ENCODE results near the gene ZNF605.
A peak's percentile ranks its signal among the peaks of the same experiment; 100 is the strongest.
"Not testable (repeated sequence)": the region's sequence is repeated elsewhere in the genome, so short reads cannot be mapped to it uniquely, and the experiment has no call there.

ZNF605 gene

GRCh38 chr12:132948146-132949066 is 7.7 kb downstream of the ZNF605 start:
- DNase-seq (ENCODE audit: low read depth) = no peak

GRCh38 chr12:132946246-132946820 is 9.8 kb downstream of the ZNF605 start:
- no peak for DNase-seq (ENCODE audit: low read depth)

- no peak for DNase-seq (ENCODE audit: low read depth)
These were observed 10.3 kb downstream of the ZNF605 start for GRCh38 chr12:132945806-132946205.

GRCh38 chr12:132942611-132943010 is 13.5 kb downstream of the ZNF605 start:
- no peak for DNase-seq (ENCODE audit: low read depth)

GRCh38 chr12:132941336-132941954 is 14.7 kb downstream of the ZNF605 start:
- no peak for DNase-seq (ENCODE audit: low read depth)

GRCh38 chr12:132940071-132940719 is 15.9 kb downstream of the ZNF605 start:
- no peak for DNase-seq (ENCODE audit: low read depth)

- not testable (repeated sequence) for DNase-seq (ENCODE audit: low read depth)
These were observed 17.3 kb downstream of the ZNF605 start for GRCh38 chr12:132938807-132939206.

GRCh38 chr12:132937476-132937875 is 18.6 kb downstream of the ZNF605 start:
- DNase-seq (ENCODE audit: low read depth) = no peak

GRCh38 chr12:132936921-132937320 is 19.2 kb downstream of the ZNF605 start:
- DNase-seq (ENCODE audit: low read depth) = not testable (repeated sequence)

GRCh38 chr12:132936163-132936562 is 19.9 kb downstream of the ZNF605 start:
- no peak for DNase-seq (ENCODE audit: low read depth)

GRCh38 chr12:132926415-132926833 is 29.7 kb downstream of the ZNF605 start:
- no peak for DNase-seq (ENCODE audit: low read depth)

- no peak for DNase-seq (ENCODE audit: low read depth)
These were observed 30.3 kb downstream of the ZNF605 start for GRCh38 chr12:132925597-132926414.

GRCh38 chr12:132924356-132924755 is 31.8 kb downstream of the ZNF605 start:
- DNase-seq (ENCODE audit: low read depth) = no peak

GRCh38 chr12:132923356-132923909 is 32.7 kb downstream of the ZNF605 start:
- DNase-seq (ENCODE audit: low read depth) = no peak

- DNase-seq (ENCODE audit: low read depth) = no peak
These were observed 33.4 kb downstream of the ZNF605 start for GRCh38 chr12:132922676-132923075.

- no peak for DNase-seq (ENCODE audit: low read depth)
These were observed 34.4 kb downstream of the ZNF605 start for GRCh38 chr12:132921685-132922084.

- DNase-seq (ENCODE audit: low read depth) = no peak
These were observed 37.4 kb downstream of the ZNF605 start for GRCh38 chr12:132918680-132919079.

- no peak for DNase-seq (ENCODE audit: low read depth)
These were observed 47.1 kb downstream of the ZNF605 start for GRCh38 chr12:132909030-132909368.

GRCh38 chr12:132908145-132909029 is 47.7 kb downstream of the ZNF605 start:
- DNase-seq (ENCODE audit: low read depth) = peak; percentile 48

GRCh38 chr12:132907789-132908144 is 48.3 kb downstream of the ZNF605 start:
- DNase-seq (ENCODE audit: low read depth) = not testable (repeated sequence)
